HG02588 (cell line): ENCODE results near the gene CD6.
"Not testable (repeated sequence)": the region's sequence is repeated elsewhere in the genome, so short reads cannot be mapped to it uniquely, and the experiment has no call there.

Experiments used
- ATAC-seq: cut with Tn5 transposase; IDR thresholded peaks from one replicate; pipeline ENCODE4 v1.9.1; 2021; ENCODE audit warnings: mild to moderate bottlenecking, moderate library complexity; ENCODE audit not compliant: unreplicated experiment

Gene CD6

DNA sequence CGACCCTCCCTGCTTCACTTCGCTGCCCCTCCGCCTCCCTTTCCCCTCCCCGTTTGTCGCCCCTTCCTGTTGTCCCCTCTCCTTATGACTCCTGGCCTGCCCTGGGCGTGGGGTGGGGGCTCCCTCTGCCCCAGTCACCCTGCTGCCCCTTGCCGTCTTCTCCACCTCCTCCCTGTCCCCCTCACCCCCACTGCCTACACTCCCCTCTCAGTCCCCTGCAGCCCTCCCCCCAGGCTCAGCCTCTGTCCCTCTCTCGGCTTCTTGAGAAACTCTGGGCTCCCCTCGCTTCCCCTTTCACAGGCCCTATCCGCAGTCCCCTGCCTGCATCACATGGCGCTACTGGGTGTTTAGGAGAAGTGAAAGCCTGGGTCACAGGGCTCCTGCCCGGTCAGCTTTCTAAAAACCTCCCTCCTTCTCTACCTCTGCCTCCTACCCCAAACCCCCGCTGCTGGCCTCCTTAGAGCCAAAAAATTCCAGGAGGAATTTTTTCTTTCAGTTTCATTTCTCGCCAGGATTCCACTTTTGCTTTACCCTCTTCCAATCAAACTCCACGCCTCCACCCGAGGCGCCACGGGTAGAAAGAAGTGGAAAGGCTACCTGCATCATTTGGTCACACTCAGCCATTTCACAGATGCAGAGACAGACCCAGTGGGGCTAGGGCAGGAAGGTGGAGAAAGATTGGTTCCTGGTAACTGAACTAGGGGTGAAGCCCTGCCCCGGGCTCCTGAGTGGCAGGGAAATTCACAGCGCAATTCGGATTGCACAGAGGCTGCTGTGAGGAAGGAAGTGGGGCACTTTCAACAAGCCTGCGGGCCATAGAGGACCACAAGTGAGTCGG lies 19.4 kb upstream of the CD6 start, which contains the start of gene SLC15A3:
Gene SLC15A3 (minus strand): TSS at position 273 of the 838 bp plus-strand sequence. CDS start 625 bp downstream, outside the sequence.
- ATAC-seq = peak; percentile 68

GRCh38 chr11:60952742-60953170 lies 18.7 kb upstream of the CD6 start:
- no peak for ATAC-seq

DNA sequence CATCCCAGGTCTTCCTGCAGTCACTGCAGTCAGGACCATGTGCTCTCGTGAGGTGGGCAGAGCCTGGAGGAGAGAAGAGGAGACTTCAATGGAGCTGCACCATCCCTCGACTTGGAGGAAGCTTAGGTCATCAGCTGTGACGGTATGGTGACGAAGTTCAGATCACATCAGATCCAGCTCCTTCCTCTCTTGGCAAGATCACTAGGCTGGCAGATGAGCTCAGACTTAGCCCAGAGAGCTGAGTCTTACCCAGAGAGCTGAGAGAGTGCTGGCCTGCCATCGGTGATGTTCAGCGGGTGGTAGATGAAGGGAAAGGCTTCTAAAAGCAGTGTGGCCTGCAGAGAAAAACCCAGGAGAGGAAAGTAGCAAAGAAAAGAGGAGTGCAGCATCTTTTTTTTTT lies 17.7 kb upstream of the CD6 start:
- no peak for ATAC-seq

DNA sequence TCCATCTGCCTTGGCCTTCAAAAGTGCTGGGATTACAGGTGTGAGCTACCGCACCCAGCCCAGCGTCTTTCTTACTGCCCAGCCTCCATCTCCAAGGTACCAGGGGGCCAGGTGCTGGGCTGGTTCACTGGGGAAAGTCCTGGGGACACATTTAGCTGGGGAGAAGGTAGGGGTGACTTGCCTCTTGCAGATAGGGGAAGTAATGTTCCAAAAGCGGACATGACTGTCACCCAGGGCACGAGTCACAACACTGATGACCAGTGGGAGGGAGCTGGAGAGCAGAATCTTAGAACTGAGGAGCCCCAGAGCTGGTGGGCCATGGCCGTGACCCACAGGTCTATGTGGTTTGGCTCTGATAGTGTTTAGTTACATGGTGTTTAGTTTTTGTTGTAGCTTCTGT lies 17.1 kb upstream of the CD6 start:
- ATAC-seq = no peak

DNA sequence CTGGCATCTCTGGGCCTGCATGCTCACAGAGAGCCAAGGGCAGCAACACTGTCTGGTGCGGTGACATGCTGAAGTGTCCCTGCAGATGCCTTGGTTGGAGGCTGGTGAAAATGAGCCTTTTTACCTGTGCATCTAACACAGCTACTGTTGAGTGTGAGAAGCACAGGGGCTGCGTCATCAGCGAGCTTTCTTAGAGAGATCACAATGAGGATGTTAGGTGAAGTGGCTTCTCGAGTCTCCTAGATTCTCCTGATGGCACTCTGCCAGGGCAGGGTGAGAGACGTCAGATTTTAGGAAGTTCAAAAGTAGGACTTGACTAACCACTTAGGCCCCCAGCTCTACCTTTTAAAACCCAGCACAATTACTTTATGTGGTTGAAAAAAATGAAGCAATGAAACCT lies 15.9 kb upstream of the CD6 start:
- no peak for ATAC-seq

GRCh38 chr11:60957188-60957587 lies 14.3 kb upstream of the CD6 start:
- no peak for ATAC-seq

DNA sequence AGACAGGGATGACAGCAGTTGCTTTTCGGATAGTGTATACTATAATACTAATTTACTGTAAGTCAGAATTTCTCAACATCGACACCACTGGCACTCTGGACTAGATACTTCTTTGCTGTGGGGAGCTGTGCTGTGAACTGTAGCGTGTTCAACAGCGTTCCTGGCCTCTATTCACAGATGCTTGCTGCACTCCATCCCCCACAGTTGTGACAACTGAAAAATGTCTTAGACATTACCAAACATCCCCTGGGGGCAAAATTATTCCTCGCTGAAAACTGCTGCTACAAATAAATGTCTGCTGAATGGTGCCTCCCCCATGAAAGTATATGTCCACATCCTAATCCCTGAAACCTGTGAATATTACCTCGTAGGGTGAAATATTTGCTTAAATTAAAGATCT lies 12.0 kb upstream of the CD6 start:
- no peak for ATAC-seq

DNA sequence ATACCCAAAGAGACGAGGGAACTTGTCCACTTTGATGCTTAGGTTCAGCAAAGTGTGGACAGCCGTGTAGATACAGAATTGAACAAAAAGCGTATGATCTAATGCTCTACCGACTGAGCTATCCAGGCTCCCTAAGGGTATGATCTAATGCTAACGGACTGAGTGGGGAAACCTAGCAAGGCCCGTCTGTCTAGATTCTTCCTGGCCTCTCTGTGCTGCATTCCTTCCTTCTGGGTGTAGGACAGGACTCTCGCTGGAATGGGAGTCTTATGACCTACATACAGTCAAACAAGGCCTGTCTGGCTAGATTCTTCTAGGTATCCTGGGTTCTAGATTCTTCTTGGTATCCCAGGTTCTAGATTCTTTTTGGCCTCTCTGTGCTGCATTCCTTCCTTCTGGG lies 11.1 kb upstream of the CD6 start:
- no peak for ATAC-seq

- no peak for ATAC-seq
Observed at GRCh38 chr11:60964801-60965200, 6.7 kb upstream of the CD6 start.

DNA sequence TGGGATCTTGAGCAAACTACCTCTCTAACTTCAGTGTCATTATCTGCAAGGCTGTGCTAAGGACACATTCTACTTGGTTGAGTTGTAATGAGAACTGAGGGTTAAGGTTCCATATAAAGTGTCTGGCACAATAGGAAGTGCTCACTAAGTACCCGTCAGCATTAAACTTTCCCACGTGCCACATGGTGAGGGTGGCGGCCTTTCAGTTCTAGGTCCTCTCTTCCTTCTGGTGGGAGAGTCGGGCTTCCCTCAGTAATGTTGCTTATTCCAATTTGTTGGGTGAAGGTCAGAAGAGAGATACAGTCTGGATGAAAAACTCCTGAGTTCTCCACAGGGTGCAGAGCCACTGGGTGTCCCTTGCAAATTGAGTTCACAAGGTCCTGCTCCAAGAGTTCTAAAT lies 4.6 kb upstream of the CD6 start:
- no peak for ATAC-seq

DNA sequence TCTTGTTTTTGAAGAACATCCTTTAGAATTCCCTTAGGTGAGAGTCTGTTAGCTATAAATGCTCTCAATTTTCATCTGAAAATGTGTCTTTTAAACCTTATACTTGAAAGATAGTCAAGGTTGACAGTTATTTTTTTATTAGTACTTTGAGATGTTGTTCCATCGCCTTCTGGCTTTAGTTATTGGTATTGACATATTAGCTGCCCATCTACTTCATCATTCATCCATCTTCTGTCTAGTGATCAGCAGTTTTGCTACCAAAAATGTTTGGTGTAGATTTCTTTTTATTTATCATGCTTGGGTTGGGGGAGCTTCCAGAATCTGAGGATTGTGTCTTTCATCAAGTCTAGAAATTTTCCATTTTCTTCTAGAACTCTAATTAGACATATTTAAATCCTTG lies 3.3 kb upstream of the CD6 start:
- no peak for ATAC-seq

GRCh38 chr11:60970369-60970774 lies 1.1 kb upstream of the CD6 start:
- ATAC-seq = no peak

GRCh38 chr11:60970890-60971289 lies 590 bp upstream of the CD6 start:
- ATAC-seq = no peak

GRCh38 chr11:60972182-60973030 lies 926 bp downstream of the CD6 start:
- no peak for ATAC-seq

- ATAC-seq = no peak
Observed at GRCh38 chr11:60973699-60974098, 2.2 kb downstream of the CD6 start.

DNA sequence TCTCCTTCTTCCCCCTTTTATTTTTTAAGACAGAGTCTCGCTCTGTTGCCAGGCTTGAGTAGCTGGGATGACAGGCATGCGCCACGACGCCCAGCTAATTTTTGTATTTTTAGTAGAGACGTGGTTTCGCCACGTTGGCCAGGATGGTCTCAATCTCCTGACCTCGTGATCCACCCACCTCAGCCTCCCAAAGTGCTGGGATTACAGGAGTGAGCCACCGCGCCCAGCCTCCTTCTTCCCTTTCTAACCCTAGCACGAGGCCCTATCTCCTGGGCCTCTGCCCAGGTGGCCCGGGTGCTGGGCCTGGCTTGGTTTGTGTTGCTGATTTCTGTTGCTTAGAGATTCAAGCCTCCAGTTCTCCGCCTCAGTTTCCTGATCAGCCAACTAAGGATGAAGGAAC lies 2.8 kb downstream of the CD6 start:
- ATAC-seq = not testable (repeated sequence)

GRCh38 chr11:60974726-60975125 lies 3.2 kb downstream of the CD6 start:
- ATAC-seq = no peak

GRCh38 chr11:60977224-60977623 lies 5.7 kb downstream of the CD6 start:
- ATAC-seq = no peak

DNA sequence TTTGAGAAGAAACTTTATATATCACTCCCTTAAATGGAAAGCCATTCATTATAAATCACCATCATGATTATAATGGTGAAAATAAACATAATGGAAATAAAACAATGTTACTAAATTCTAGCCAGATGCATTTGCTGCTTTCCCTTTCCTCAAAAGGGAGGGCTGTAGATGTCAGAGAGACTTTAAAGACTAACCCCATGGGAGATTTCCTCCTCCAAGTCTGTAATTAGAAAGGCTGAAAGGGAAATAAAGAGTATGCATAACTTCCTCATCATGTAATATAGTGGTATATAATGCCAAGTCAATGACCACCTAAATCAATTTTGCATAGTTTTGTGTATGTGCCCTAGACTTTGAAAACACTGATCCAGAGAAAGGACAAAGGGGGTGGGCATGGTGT lies 6.4 kb downstream of the CD6 start:
- no peak for ATAC-seq

GRCh38 chr11:60978546-60979380 lies 7.3 kb downstream of the CD6 start:
- peak; percentile 56 for ATAC-seq

GRCh38 chr11:60981515-60981914 lies 10.0 kb downstream of the CD6 start:
- ATAC-seq = no peak
